Measurements from ENCODE around the gene COX19.

Gene COX19

DNA sequence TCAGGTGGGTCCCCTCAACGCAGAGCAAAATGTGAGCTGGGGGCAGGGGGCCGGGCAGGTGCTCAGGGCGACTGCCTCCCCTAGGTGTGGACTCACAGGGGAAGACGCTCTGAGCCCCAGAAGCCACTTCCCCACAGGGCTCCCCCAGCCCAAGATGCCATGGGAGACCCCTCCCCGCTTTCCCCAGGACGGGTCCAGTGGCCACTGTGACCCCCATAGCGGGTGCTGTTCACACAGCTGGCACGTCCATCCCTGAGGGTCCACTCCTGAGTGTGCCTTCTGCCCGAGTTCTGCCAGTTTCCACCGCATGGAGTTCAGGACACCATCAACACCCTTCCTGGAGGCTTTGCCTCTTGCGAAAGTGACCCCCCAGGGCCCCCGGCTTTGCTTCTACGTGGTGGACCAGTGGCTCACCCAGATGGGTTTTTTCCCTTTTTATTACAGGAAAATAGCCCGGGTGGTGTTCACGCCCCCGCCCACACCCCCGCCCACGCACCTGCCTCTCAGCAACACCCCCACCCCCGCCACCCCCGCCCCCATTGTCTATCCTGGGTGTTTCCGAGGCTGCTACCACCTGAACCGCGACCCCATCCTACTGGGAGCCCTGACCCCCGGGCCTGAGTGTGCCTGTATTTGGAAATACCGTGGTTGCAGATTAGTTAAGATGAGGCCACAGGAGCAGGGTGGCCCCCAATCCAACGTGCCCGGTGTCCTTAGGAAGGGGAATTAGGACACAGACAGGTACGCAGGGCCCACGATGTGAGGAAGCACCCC lies 52.8 kb downstream of the COX19 start:
- DNase-seq: peak; percentile 82

DNA sequence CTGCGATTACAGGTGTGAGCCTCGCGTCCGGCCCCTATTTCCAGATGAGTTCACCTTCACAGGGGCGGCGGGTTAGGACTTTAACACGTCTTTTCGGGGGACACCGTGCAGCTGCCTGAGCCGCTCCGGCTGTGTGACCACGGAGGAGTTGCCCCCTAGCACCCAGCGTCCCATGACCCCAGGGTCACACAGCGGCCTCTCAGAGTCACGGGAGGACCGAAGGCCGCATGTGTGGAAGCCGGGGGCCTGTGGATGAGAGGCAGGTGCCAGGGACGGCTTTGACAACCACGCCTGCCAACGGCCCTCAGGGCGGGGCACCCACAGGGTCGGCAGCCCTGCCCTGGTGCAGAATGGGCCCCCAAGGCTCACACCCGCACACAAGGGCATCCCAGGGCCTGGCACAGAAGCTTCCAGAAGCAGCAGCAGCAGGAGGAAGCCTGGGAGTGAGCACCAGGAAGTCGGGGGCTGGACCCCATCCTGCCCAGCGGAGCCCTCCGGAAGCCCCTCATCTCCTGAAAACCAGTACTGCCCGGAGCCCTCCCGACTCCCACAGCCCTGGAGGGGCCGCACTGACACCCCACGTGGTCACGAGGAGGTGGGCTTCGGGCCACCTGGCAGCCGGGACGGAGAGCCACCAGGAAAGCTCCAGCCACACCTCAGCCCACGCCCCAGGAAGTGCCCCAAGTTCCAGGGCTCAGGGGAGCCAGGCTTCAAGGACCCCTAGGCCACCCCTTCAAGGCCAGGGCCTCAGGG lies 53.6 kb downstream of the COX19 start:
- DNase-seq: no peak

DNA sequence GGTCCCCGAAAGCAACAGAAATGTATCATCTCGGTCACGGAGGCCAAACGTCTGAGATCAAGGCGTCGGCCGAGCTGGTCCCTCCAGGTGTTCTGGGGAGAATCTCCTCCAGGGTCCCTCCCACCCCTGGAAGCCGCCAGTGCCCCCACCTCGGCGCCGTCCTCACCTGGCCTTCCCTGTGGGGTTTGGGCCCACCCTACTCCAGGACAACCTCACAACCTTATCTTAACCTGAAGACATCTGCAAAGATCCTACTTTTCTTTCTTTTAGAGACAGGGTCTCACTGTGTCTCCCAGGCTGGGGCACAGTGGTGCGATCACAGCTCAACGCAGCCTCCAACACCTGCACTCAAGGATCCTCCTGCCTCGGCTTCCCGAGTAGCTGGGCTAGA lies 54.3 kb downstream of the COX19 start:
- DNase-seq: no peak

DNA sequence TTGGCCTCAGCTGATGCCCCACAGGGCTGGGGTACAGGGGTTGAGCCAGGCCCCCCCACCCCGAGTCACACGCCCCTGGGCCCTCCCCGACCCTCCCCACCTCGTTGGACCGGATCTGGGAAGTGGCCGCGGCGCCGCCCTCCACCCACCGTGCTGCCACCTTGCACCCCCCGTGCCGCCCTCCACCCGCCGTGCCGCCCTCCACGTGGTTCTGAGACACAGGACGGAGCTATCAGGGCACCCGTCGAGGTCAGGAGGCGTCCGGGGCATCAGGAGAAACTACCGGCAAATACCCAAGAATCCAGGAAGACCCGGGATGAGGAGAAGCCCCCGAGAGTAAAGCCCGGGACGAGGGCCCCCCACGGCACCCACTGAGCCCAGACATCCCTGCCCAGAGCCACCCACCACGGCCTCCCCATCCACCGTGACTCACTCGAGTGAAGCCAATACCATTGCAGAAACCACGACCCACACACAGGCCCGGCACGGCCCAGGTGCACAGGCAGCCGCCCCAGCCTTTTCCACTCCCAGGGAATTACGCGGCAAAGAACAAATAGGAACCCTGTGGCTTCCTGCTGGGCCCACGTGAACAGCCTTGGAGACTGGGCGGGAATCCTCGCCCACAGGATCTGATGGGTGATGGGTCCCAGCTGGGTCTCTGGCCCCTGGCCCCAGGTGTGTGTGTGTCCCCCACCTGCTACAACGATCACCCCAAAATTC lies 54.8 kb downstream of the COX19 start:
- DNase-seq: no peak

DNA sequence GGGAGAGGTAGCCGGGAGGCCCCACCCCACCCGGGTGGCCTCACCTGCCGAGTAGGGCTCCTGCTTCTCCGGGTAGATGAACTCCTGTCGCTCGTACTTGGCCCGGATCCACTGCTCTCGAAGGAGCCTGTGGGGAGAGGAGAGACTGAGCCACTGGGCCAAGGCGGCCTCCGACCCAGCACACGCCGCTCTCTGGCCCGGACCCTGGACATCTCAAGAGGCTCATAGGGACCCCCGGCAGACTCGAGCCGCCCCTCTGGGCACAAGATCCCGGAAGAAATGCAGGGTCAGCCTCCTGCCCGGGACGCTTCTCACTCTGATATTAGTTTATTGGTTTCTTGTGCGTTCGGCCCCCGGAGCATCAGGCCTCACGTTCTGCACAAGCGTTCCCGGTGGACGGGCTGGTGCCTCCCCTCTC lies 55.4 kb downstream of the COX19 start:
- DNase-seq: no peak

DNA sequence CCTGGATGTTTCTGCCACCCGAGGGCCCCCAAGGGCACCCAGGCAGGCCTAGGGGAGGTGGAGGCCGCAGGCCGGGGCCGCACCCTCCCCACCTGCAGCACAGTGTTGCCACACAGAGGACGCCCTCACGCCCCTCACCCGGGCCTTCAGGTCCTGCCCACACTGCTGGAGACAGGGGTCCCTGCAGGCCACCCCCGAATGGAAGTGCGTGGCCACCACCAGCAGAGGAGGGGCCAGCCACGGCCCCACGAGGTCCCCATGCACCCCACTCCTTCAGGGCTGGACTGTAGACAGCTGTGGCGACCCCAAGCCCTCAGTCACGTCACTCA lies 56.3 kb downstream of the COX19 start:
- no peak for DNase-seq

DNA sequence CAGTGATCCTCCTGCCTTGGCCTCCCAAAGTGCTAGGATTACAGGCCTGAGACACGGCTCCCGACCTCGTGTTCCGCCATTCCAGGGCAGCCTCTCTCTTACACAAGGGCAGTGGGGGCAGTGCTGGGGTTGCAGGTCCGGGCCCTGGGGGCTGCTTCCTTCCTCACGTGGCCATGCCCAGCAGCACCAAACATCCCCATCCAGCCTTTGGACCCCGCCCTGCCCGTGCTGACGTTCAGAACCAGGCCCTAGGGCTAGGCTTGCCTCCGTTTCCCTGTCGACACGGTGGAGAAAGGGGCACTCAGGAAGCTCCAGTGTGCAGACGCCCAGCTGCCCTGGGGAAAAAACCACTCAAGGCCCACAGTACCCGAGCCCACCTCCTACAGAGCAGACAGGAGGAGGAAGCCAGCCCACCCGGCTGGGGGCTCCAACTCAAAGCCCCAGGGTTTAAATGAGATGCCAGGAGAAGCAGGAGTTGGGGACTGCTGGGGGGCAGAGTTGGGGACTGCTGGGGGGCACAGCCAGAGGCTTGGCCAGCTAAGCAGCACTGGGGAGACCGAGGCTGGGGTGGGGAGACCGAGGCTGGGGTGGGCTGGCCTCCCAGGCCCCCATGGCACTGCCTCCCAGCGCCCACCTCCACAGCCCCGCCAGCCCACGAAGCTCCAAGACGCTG lies 56.8 kb downstream of the COX19 start:
- no peak for DNase-seq

DNA sequence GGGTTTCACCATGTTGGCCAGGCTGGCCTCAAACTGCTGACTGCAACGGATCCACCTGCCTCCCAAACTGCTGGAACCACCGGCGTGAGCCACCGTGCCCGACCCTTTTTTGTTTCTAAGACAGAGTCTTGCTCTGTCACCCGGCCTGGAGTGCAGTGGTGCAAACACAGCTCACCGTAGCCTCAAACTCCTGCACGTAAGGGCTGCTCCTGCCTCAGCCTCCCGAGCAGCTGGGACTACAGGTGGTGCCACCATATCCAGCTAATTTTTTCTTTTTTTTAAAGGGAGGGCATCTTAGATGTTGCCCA lies 57.3 kb downstream of the COX19 start:
- DNase-seq: no peak

DNA sequence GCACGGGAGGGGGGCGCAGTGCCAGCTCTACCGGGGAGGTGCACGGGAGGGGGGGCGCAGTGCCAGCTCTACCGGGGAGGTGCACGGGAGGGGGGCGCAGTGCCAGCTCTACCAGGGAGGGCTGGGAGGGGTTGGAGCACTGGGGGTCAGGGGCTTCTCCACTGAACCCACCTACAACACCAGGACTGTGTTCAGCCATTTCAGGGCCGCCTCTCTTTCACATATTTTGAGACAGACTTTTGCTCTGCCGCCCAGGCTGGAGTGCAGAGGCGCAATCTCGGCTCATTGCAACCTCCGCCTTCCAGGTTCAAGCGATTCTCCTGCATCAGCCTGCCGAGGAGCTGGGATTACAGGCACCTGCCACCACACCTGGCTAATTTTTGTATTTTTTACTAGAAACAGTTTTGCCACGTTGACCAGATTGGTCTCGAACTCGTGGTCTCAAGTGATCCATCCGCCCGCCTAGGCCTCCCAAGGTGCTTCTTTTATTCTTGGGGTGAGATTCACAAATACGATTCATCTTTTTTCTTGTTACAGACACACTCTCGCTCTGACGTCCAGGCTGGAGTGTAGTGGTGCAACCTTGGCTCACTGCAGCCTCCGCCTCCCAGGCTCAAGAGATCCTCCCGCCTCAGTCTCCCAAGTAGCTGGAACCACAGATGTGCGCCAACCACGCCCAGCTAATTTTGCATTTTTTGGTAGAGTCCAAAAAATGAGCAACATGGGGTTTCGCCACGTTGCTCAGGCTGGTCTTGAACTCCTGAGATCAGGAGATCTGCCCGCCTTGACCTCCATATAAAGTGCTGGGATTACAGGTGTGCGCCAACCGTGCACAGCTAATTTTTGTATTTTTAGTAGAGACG lies 57.9 kb downstream of the COX19 start:
- no peak for DNase-seq

DNA sequence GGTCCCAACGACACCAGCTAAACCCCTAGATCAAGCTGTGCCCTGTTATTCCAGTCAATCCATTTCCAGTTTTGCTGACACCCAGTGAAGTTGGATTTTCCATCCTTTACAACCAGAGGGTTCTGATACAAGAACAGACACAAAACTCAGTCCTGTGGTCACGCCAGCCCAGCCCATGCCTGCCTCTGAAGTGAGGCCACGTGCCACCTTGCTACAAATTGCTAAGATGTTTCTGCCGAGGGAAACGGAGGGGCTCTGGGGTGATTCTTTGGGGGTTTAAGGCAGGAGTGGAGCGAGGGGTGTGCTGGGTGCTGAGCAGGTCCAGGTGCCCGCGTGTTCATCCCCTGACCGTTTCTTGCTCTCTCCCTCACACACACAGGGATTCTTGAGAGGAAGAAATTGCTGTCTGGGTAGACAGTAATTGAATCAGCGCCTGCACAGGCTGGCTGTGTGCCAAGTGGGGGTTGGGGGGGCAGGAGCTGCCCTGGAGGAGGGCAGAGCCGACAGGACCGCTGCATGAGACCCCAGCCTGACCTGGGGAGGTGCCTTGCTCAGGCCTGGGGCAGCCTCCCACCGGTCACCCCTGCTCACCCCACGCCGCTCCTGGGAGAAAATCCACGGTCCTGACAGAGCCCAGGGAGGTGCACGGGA lies 58.9 kb downstream of the COX19 start:
- no peak for DNase-seq

Measured in NK-92 treated with Interleukin-12 subunit alpha and Interleukin-12 subunit beta, amount 100 ng/mL, for 24 hours (cell line).